ENCODE results near the gene TMEM69. TPM values are rescaled to one million over a fixed set of nuclear protein-coding genes. Genes with fewer than 3 reads are reported as not detected.
A peak's percentile ranks its signal among the peaks of the same experiment; 100 is the strongest.

Gene TMEM69, protein sequence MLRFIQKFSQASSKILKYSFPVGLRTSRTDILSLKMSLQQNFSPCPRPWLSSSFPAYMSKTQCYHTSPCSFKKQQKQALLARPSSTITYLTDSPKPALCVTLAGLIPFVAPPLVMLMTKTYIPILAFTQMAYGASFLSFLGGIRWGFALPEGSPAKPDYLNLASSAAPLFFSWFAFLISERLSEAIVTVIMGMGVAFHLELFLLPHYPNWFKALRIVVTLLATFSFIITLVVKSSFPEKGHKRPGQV
- 30.1 and 31.3 TPM in 2 replicates for total RNA-seq
- 69.7 and 69.8 TPM in 2 replicates for polyA plus RNA-seq

DNA sequence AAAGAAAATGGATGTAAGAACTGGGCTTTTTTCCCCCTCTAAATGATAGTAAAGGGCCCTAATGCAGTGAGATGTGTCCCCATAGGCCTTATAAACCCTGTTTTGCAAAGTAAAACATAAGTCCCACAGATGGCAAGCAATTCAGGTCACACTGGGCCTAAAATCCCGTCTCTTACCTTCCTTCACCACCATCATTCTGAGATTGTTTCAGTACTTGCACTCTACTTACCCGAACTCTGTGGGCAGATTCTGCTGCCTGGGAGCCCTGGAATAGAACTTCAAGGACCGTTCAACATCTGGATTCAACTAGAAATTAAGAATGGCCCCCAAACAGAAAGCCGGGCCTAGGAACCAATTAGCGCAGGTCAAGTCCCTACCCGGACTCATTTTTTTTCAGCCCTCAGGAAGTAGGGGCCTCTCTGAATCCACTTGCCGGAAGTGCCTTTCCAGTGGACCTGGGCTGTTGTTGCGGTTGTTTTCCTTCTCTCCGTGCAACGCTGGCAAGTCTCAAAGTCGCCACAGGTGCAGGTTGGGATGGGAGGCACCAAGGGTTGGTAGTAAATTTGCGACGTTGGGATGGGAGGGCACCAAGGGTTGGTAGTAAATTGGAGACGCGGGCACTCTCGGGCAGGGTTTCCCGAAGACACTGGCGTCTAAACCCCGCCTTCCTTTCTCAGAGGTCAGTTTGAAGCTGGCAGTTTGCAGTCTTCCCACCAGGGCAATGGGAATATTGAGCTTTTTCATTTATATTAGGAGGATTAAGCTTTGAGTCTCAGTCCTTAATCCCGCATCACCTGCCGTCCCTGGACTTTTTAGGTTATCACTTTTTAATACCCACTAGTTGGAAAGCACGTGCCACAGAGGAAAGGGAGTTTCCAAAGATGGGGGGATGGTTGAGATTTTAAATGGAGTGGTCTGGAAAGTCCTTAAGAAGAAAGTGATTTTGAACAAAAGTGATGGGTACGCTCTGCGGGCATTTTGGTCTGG is at the start of gene TMEM69:
TMEM69 (plus strand) TSS at position 428 of the 987 bp plus-strand sequence. CDS start 2,888 bp downstream, outside the sequence.
- peaks cover under 1% of the 10 kb centered on the region for H3K36me3 ChIP-seq

DNA sequence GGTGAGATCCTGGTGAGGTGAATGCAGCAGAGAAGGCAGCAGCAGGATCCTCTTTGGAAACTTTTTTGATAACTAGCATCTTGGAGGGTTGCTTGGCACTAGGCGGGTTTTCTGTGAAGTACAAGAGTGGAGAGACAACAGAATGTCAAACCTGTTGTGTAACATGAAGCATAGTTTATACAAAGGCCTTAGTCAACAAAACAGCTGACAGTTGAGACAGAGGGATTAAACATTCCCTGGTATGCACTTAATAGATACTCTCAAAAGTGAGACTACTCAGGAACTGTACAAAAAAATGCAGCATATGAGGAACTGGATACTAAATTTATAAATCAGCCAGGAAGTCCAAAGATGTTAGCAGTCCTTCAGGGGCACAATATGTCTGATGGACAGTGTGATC is 47.7 kb upstream of the TMEM69 start:
- H3K4me1 ChIP-seq (ENCODE audit: low read depth) = no peaks in the 10 kb centered on the region
- TF ChIP-seq, protein P1, sequence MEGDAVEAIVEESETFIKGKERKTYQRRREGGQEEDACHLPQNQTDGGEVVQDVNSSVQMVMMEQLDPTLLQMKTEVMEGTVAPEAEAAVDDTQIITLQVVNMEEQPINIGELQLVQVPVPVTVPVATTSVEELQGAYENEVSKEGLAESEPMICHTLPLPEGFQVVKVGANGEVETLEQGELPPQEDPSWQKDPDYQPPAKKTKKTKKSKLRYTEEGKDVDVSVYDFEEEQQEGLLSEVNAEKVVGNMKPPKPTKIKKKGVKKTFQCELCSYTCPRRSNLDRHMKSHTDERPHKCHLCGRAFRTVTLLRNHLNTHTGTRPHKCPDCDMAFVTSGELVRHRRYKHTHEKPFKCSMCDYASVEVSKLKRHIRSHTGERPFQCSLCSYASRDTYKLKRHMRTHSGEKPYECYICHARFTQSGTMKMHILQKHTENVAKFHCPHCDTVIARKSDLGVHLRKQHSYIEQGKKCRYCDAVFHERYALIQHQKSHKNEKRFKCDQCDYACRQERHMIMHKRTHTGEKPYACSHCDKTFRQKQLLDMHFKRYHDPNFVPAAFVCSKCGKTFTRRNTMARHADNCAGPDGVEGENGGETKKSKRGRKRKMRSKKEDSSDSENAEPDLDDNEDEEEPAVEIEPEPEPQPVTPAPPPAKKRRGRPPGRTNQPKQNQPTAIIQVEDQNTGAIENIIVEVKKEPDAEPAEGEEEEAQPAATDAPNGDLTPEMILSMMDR (IDR thresholded peaks at IDR 0.05; ENCODE audit: low read depth, low read length) = no peak
- H3K9me3 ChIP-seq (ENCODE audit: low read depth) = no peaks in the 10 kb centered on the region
- no peak overlapping the region for H3K4me3 ChIP-seq
- no peaks in the 10 kb centered on the region for H3K27me3 ChIP-seq
- peaks cover 56% of the 10 kb centered on the region for H3K36me3 ChIP-seq
- H3K27ac ChIP-seq = no peak overlapping the region
- no peak for DNase-seq (ENCODE audit: low read depth in 1 of 2, low spot score in 1 of 2)

More for the DNA sequence above, at the start of gene TMEM69:
- Histone ChIP-seq H3K27me3 (no peaks in the 10 kb centered on the region), H3K4me1 (ENCODE audit: low read depth) (peaks cover 4% of the 10 kb centered on the region), H3K9me3 (ENCODE audit: low read depth) (no peaks in the 10 kb centered on the region), H3K4me3 (peak within 1 kb of the TSS; percentile 75), H3K27ac (peak within 1 kb of the TSS; percentile 97)
- DNase-seq (ENCODE audit: low read depth in 1 of 2, low spot score in 1 of 2) = peak; percentile 86 to 95
- TF ChIP-seq, protein P1 (IDR thresholded peaks at IDR 0.05; ENCODE audit: low read depth, low read length) = no peak

DNA sequence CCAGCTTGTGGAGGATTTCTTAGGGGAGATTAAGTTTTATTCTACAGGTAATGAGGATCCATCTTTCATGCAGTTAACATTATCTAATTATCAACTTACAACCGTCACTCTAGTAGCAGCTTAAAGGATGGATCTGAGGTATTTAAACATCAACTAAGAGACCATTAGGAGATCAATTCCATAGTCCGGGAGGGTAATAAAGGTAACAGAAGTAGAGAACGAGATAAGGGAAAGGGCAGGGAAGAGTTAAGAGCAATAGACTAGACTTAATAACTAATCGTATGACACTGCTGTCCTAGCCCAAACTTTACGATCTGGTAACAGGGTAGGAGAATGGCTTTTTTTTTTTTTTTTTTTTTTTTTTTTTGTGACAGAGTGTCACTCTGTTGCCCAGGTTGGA is 44.7 kb upstream of the TMEM69 start:
- Histone ChIP-seq H3K9me3 (ENCODE audit: low read depth) (no peaks in the 10 kb centered on the region), H3K27ac (no peak overlapping the region), H3K4me3 (no peak overlapping the region), H3K36me3 (peaks cover 28% of the 10 kb centered on the region), H3K27me3 (no peaks in the 10 kb centered on the region), H3K4me1 (ENCODE audit: low read depth) (peaks cover 3% of the 10 kb centered on the region)
- no peak for DNase-seq (ENCODE audit: low read depth in 1 of 2, low spot score in 1 of 2)
- TF ChIP-seq, protein P1 (IDR thresholded peaks at IDR 0.05; ENCODE audit: low read depth, low read length) = no peak

DNA sequence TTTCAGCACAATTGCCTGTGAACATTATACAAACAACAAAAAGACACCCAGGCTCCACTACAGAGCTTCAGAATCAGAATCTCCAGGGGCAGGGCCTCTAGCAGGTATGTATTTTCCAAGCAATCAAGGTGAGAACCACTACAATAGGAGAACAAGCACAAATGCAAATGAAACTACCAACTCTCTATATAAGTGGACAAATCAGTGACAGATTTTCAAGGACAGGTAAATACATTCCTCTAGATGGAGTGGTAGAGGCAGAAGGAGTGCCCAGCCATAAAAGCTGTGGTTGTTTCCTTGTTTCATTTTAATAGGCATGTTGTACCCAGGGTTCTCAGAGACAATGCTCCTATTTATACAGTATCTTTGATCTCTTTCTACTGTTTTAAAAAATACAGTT is 44.0 kb upstream of the TMEM69 start:
- Histone ChIP-seq H3K36me3 (peaks cover 24% of the 10 kb centered on the region), H3K4me1 (ENCODE audit: low read depth) (peaks cover 3% of the 10 kb centered on the region), H3K27ac (peak overlapping the region; percentile 12), H3K9me3 (ENCODE audit: low read depth) (no peaks in the 10 kb centered on the region), H3K27me3 (no peaks in the 10 kb centered on the region), H3K4me3 (no peak overlapping the region)
- TF ChIP-seq, protein P1 (IDR thresholded peaks at IDR 0.05; ENCODE audit: low read depth, low read length) = no peak
- DNase-seq (ENCODE audit: low read depth in 1 of 2, low spot score in 1 of 2) = no peak

DNA sequence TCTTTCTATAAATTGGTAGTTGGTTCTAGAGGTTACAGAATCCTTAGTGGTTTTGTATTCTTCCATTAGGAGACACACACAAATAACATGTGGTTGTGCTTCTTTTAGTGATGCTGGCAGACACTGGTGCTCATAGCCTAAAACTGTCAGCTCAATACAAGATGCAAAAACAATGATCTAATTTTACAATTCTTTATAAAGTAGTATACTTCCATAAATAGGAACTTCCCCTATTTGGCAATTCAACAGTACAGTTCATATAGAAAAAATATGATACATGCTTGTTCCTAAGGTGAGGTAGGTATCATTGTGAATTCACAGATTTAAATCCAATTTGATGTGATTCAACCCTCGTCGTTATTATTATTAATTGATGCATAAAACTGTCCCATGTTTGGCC is 43.3 kb upstream of the TMEM69 start:
- H3K27ac ChIP-seq = no peak overlapping the region

More for the DNA sequence above, 43.3 kb upstream of the TMEM69 start:
- no peak for DNase-seq (ENCODE audit: low read depth in 1 of 2, low spot score in 1 of 2)
- TF ChIP-seq, protein P1 (IDR thresholded peaks at IDR 0.05; ENCODE audit: low read depth, low read length) = no peak
- H3K36me3 ChIP-seq = peaks cover 25% of the 10 kb centered on the region
- H3K4me1 ChIP-seq (ENCODE audit: low read depth) = peaks cover 3% of the 10 kb centered on the region
- no peak overlapping the region for H3K4me3 ChIP-seq
- H3K9me3 ChIP-seq (ENCODE audit: low read depth) = no peaks in the 10 kb centered on the region
- no peaks in the 10 kb centered on the region for H3K27me3 ChIP-seq
